ENCODE measurements around the gene CCDC88B. TPM values are rescaled to one million over a fixed set of nuclear protein-coding genes. Genes with fewer than 3 reads are reported as not detected.

Gene CCDC88B
- total RNA-seq, 1 experiment from 2014 or later: 14.7 TPM

DNA sequence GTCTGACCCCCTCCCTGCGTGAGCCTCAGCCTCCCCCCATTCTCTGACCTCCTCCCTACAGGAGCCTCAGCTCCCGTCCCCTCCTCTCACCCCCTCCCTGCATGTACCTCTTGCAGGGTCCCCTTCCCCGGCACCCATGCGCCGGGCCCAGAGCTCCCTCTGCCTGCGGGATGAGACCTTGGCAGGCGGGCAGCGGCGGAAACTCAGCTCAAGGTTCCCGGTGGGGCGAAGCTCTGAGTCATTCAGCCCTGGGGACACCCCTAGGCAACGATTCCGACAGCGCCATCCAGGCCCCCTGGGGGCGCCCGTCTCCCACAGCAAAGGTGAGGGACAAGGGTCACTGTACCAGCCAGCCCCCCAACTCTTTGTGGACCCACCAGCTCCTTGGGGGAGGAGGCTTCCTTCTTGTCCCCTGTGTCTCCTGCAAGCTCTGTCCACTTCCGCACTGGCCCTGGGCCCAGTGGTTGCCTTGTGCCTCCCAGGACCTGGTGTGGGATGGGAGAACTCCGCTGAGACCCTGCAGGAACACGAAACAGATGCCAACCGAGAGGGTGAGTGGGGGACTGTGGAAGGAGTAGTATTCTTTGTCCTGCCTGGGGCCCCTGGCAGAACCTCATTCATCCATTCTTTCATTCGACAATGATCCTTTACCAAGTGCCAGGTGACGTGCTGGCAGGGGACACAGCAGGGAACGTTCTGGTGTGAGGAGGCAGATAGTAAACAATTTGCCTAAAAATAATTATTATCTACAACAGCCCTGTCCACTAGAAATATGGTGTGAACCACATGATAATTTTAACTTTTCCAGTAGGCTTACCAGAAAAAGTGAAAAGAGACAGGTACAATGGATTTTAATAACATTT, 15.3 kb downstream of the CCDC88B start:
- Histone ChIP-seq H3K9ac (ENCODE audit: low read length) (peak overlapping the region; percentile 95), H3K27ac (ENCODE audit: low read depth, low read length) (peak overlapping the region; percentile 87), H3K36me3 (ENCODE audit: control insufficient read depth in 1 of 2, insufficient read depth in 2 of 2, low read length in 2 of 2) (peaks cover 0 to under 1% of the 10 kb centered on the region in 2 experiments; a peak in 1 of 4 replicates), H2AFZ (ENCODE audit: low read depth, low read length, poor library complexity, severe bottlenecking) (peak overlapping the region; percentile 22), H3K4me2 (ENCODE audit: low read length) (peak overlapping the region; percentile 84), H3K9me2 (ENCODE audit: insufficient read depth) (no peaks in the 10 kb centered on the region), H3K27me3 (ENCODE audit: insufficient read depth, low read length) (no peaks in the 10 kb centered on the region), H3K79me2 (ENCODE audit: insufficient read depth, low read length) (peaks cover 12% of the 10 kb centered on the region; the same call in 1 of the 2 replicates), H4K20me1 (ENCODE audit: insufficient read depth) (no peaks in the 10 kb centered on the region), H3K4me3 (replicated peaks in 1 of 2; ENCODE audit: low read depth in 1 of 2, low read length in 2 of 2) (peak overlapping the region; percentile 51 to 61), H3K9me3 (ENCODE audit: control insufficient read depth in 1 of 2, insufficient read depth in 1 of 2, low read depth in 1 of 2, low read length in 2 of 2) (no peaks in the 10 kb centered on the region), H3K4me1 (ENCODE audit: control insufficient read depth in 1 of 2, insufficient read depth in 2 of 2, low read length in 2 of 2) (peaks cover 28 to 58% of the 10 kb centered on the region in 2 experiments)
- CTCF ChIA-PET: interaction anchor here (0.7 to 6.2 kb wide), 31 partner anchors 8 to 333 kb away, joined by 3 to 92 read pairs (median 6); partner anchors contain the start of genes ESRRA, FERMT3, PPP1R14B and PRDX5
- POLR2A ChIA-PET: interaction anchor here (0.6 to 1.9 kb wide), 19 partner anchors 9 to 658 kb away, joined by 3 to 18 read pairs (median 4); partner anchors contain the start of genes FKBP2, PRDX5, STIP1 and TRMT112
- ATAC-seq (peak; percentile 69), DNase-seq (ENCODE audit: low read depth, low spot score) (peak; percentile 60)
- RAD21 ChIA-PET (ENCODE audit: low non-redundant PET in 1 of 2, low total read pairs in 2 of 2, uncharacterized antibody in 2 of 2, unreplicated experiment in 2 of 2): interaction anchor here (0.7 to 3.1 kb wide), 11 partner anchors 20 to 151 kb away, joined by 3 to 29 read pairs (median 5); partner anchors contain the start of genes PRDX5 (in 2 of the 2), TRMT112 (in 2 of the 2) and ESRRA (in 1 of the 2)
- TSS peak; percentile 70 for BruUV-seq (replicated peaks)
- intact Hi-C loops (cut with micrococcal nuclease): loop anchor here (1.0 to 5.0 kb wide), 6 partner anchors 38 to 367 kb away; partner anchors contain the start of genes NRXN2 and TRMT112
- no peak for TF ChIP-seq EGR1 (IDR thresholded peaks at IDR 0.05; ENCODE audit: low read depth)
- peak; percentile 46 for TF ChIP-seq YY1 (IDR thresholded peaks at IDR 0.05; ENCODE audit: extremely low read depth, insufficient replicate concordance, low read depth, low read length)
- TF ChIP-seq JUND (IDR thresholded peaks at IDR 0.05): no peak
- no peak for TF ChIP-seq ATF3 (IDR thresholded peaks at IDR 0.05)
- no peak for TF ChIP-seq SP1 (IDR thresholded peaks at IDR 0.05; ENCODE audit: low read depth)
- no peak for TF ChIP-seq CEBPB (IDR thresholded peaks at IDR 0.05; ENCODE audit: low read depth)
- no peak for TF ChIP-seq REST (IDR thresholded peaks at IDR 0.05; ENCODE audit: low read depth)
- TF ChIP-seq TCF7L2 (IDR thresholded peaks at IDR 0.05; ENCODE audit: borderline replicate concordance, extremely low read depth, insufficient read depth, insufficient read length): peak; percentile 43
- no peak for TF ChIP-seq ELF1 (IDR thresholded peaks at IDR 0.05; ENCODE audit: borderline replicate concordance, low read depth)
- no peak for TF ChIP-seq ZNF274 (IDR thresholded peaks at IDR 0.05; ENCODE audit: low read depth, low read length)
- TF ChIP-seq EZH2 (IDR thresholded peaks at IDR 0.05): no peak
- TF ChIP-seq ZBTB33 (IDR thresholded peaks at IDR 0.05; ENCODE audit: extremely low read depth, insufficient replicate concordance, low read length): peak; percentile 17
- TF ChIP-seq CTCF (IDR thresholded peaks at IDR 0.05 in 2 of 3, conservative IDR thresholded peaks at IDR 0.05 in 1 of 3; ENCODE audit: borderline replicate concordance in 1 of 3, insufficient read depth in 1 of 3, low read depth in 2 of 3, low read length in 2 of 3): peak in 2 of 3 experiments; percentile 91 to 93; a peak in 4 of 6 replicates
- TF ChIP-seq SIN3A (IDR thresholded peaks at IDR 0.05; ENCODE audit: low read depth): no peak
- TF ChIP-seq POLR2AphosphoS5 (IDR thresholded peaks at IDR 0.05; ENCODE audit: low read depth, low read length): peak; percentile 59
- TF ChIP-seq RAD21 (IDR thresholded peaks at IDR 0.05; ENCODE audit: low read depth): no peak
- no peak for TF ChIP-seq POLR2A (IDR thresholded peaks at IDR 0.05; ENCODE audit: borderline replicate concordance, extremely low read depth, insufficient read depth, insufficient read length)

Measured in HCT116 (cell line).